Naive B cell (primary cell): ENCODE data around the gene GRIK4. TPM values are rescaled to one million over a fixed set of nuclear protein-coding genes. Genes with fewer than 3 reads are reported as not detected.

Experiments used
- ATAC-seq, 2 donors: fragments of 150-1000 bp; cut with Tn5 transposase; 2 replicates each; pipeline ENCODE4 v1.10.0; 2021; ENCODE audit warnings: low read depth in 2 of 2, mild to moderate bottlenecking in 2 of 2, moderate library complexity in 2 of 2
- DNase-seq: peaks from one replicate; pipeline ENCODE4 v3.0.0; 2022
- H3K27ac Mint-ChIP-seq, 6 donors: one replicate each; pipeline ENCODE4 v1.8.0; 2020 to 2022; ENCODE audit warnings: mild to moderate bottlenecking in 6 of 6, mixed read lengths in 6 of 6, moderate library complexity in 5 of 6, inconsistent platforms in 2 of 6
- H3K27me3 Mint-ChIP-seq, 3 donors: one replicate each; pipeline ENCODE4 v1.8.0; 2021 to 2022; ENCODE audit warnings: mixed read lengths in 3 of 3, mild to moderate bottlenecking in 1 of 3
- H3K36me3 Mint-ChIP-seq, 2 donors: one replicate each; pipeline ENCODE4 v1.8.0; 2020 to 2022; ENCODE audit warnings: mixed read lengths in 2 of 2, inconsistent platforms in 1 of 2, mild to moderate bottlenecking in 1 of 2
- H3K4me1 Mint-ChIP-seq, 3 donors: one replicate each; pipeline ENCODE4 v1.8.0; 2020 to 2022; ENCODE audit warnings: mixed read lengths in 3 of 3, inconsistent platforms in 1 of 3, mild to moderate bottlenecking in 1 of 3, moderate library complexity in 1 of 3
- H3K4me3 Mint-ChIP-seq, 8 donors: one replicate each; pipeline ENCODE4 v1.8.0; 2020 to 2022; ENCODE audit warnings: mild to moderate bottlenecking in 8 of 8, mixed read lengths in 8 of 8, moderate library complexity in 8 of 8, inconsistent platforms in 2 of 8
- H3K9me3 Mint-ChIP-seq, 7 donors: one replicate each; pipeline ENCODE4 v1.8.0; 2020 to 2022; ENCODE audit warnings: mixed read lengths in 7 of 7, mild to moderate bottlenecking in 5 of 7, inconsistent platforms in 2 of 7, moderate library complexity in 1 of 7
- polyA plus RNA-seq, 6 donors: library from polyadenylated mRNA; unstranded; fragments of 300-500 nt; fragmentation: Illumina TruSeq; gene quantifications; one replicate each; pipeline ENCODE4 v1.2.3, GENCODE V29; 2021; ENCODE audit warnings: low read depth in 6 of 6

Gene GRIK4
- polyA plus RNA-seq, 6 donors from 2014 or later = 0.18 TPM; not detected in 5

GRCh38 chr11:120938260-120938659 is 426.7 kb downstream of the GRIK4 start:
- DNase-seq = no peak
- no peak overlapping the region for H3K4me3 Mint-ChIP-seq
- H3K4me1 Mint-ChIP-seq = no peaks in the 10 kb centered on the region
- ATAC-seq = no peak
- no peak overlapping the region for H3K27ac Mint-ChIP-seq
- H3K9me3 Mint-ChIP-seq = peaks cover 0 to 4% (median 0%) of the 10 kb centered on the region in 7 donors
- H3K27me3 Mint-ChIP-seq = peaks cover 24 to 53% (median 51%) of the 10 kb centered on the region in 3 donors
- no peaks in the 10 kb centered on the region for H3K36me3 Mint-ChIP-seq

GRCh38 chr11:120940160-120940848 is 428.8 kb downstream of the GRIK4 start:
- H3K27ac Mint-ChIP-seq = no peak overlapping the region
- ATAC-seq = no peak
- peaks cover 5 to 14% of the 10 kb centered on the region in 2 donors for H3K36me3 Mint-ChIP-seq
- no peaks in the 10 kb centered on the region for H3K4me1 Mint-ChIP-seq
- peaks cover 25 to 49% (median 47%) of the 10 kb centered on the region in 3 donors for H3K27me3 Mint-ChIP-seq
- no peak overlapping the region for H3K4me3 Mint-ChIP-seq
- DNase-seq = no peak
- peaks cover 10 to 19% (median 11%) of the 10 kb centered on the region in 7 donors for H3K9me3 Mint-ChIP-seq

DNA sequence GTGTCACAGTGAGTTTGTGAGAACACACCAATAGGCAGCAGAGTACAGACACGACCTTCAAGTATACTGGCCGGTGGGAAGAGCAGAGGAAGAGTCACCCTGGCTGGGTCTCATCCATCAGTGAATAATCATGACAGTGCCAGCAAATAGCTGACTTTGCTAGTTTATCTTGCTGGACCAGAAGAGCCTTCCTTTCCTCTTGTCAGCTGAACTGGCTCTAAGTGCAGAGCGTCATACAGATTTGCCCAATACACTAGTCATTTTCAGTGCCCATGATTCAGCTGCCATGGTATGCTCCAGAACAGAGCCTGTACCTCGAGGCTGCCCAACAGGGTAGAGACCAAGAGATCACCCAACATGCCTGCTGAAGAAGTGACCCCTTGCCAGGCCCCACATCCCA is 429.5 kb downstream of the GRIK4 start:
- Mint-ChIP-seq H3K36me3 (peaks cover 5 to 17% of the 10 kb centered on the region in 2 donors), H3K4me1 (no peaks in the 10 kb centered on the region), H3K27me3 (peaks cover 20 to 47% (median 43%) of the 10 kb centered on the region in 3 donors), H3K4me3 (no peak overlapping the region), H3K9me3 (peaks cover 10 to 24% (median 14%) of the 10 kb centered on the region in 7 donors), H3K27ac (no peak overlapping the region)
- no peak for ATAC-seq
- no peak for DNase-seq

DNA sequence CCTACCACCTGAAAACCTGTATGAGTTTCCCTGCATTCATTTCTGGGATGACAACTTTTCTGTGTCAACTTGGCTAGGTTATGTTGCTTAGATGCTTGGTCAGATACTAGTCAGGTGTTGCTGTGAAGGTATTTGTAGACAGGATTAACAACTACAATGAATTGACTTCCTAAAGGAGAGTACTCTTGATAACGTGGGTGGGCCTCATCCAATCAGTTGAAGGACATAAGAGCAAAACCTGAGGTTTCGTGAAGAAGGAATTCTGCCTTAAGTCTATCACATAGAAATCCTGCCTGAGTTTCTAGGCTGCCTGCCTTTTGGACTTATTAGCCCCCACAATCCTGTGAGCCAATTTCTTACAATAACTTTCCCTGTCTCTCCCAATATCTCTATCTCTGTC is 431.2 kb downstream of the GRIK4 start:
- H3K36me3 Mint-ChIP-seq = peaks cover 5 to 17% of the 10 kb centered on the region in 2 donors
- H3K27me3 Mint-ChIP-seq = peaks cover 18 to 34% (median 33%) of the 10 kb centered on the region in 3 donors
- DNase-seq = no peak
- no peak overlapping the region for H3K4me3 Mint-ChIP-seq
- peaks cover 10 to 24% (median 14%) of the 10 kb centered on the region in 7 donors for H3K9me3 Mint-ChIP-seq
- no peaks in the 10 kb centered on the region for H3K4me1 Mint-ChIP-seq
- H3K27ac Mint-ChIP-seq = no peak overlapping the region
- ATAC-seq = no peak

GRCh38 chr11:120945042-120945441 is 433.5 kb downstream of the GRIK4 start:
- Mint-ChIP-seq H3K36me3 (peaks cover 5 to 17% of the 10 kb centered on the region in 2 donors), H3K27me3 (peaks cover 27 to 39% (median 28%) of the 10 kb centered on the region in 3 donors), H3K27ac (no peak overlapping the region), H3K9me3 (peaks cover 10 to 24% (median 14%) of the 10 kb centered on the region in 7 donors), H3K4me3 (peak overlapping the region in 1 of 8 donors; percentile 22), H3K4me1 (no peaks in the 10 kb centered on the region)
- DNase-seq (no peak), ATAC-seq (no peak)

GRCh38 chr11:120950880-120951279 is 439.3 kb downstream of the GRIK4 start:
- Mint-ChIP-seq H3K4me1 (peaks cover 7 to 14% (median 9%) of the 10 kb centered on the region in 3 donors), H3K9me3 (peaks cover 0 to under 1% (median 0%) of the 10 kb centered on the region in 7 donors), H3K36me3 (no peaks in the 10 kb centered on the region), H3K27ac (no peak overlapping the region), H3K4me3 (no peak overlapping the region), H3K27me3 (peaks cover 20 to 41% (median 36%) of the 10 kb centered on the region in 3 donors)
- no peak for DNase-seq
- no peak for ATAC-seq

- H3K4me3 Mint-ChIP-seq = peak overlapping the region; percentile 3 to 83 (median 67)
- peaks cover 11 to 24% (median 15%) of the 10 kb centered on the region in 3 donors for H3K4me1 Mint-ChIP-seq
- no peaks in the 10 kb centered on the region for H3K36me3 Mint-ChIP-seq
- peaks cover 20 to 40% (median 32%) of the 10 kb centered on the region in 3 donors for H3K27me3 Mint-ChIP-seq
- H3K27ac Mint-ChIP-seq = peak overlapping the region in 3 of 6 donors; percentile 22 to 85 (median 77)
- ATAC-seq = peak; percentile 66 to 72
- H3K9me3 Mint-ChIP-seq = no peaks in the 10 kb centered on the region
- DNase-seq = peak; percentile 21
Observed at GRCh38 chr11:120952461-120953434, 441.2 kb downstream of the GRIK4 start.

DNA sequence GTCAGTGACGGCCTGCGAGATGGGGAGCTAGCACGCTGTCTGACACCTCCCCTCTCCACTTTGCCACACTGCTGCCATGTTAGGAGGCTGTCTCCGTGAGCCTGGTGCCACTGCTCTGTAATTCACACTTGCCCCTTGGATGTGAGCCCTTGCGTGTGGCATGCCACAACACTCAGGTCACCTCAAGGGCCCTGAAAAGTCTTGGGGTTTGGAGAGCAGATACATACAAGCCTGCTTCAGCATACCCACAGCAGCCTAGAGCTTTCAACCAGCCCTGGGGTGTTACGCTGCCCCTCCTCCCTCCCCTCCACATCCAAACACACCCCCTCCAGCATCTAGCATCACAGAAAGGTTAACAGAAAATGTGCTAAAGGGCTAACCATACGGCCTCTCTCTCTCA is 442.8 kb downstream of the GRIK4 start:
- peaks cover 11 to 24% (median 15%) of the 10 kb centered on the region in 3 donors for H3K4me1 Mint-ChIP-seq

DNA sequence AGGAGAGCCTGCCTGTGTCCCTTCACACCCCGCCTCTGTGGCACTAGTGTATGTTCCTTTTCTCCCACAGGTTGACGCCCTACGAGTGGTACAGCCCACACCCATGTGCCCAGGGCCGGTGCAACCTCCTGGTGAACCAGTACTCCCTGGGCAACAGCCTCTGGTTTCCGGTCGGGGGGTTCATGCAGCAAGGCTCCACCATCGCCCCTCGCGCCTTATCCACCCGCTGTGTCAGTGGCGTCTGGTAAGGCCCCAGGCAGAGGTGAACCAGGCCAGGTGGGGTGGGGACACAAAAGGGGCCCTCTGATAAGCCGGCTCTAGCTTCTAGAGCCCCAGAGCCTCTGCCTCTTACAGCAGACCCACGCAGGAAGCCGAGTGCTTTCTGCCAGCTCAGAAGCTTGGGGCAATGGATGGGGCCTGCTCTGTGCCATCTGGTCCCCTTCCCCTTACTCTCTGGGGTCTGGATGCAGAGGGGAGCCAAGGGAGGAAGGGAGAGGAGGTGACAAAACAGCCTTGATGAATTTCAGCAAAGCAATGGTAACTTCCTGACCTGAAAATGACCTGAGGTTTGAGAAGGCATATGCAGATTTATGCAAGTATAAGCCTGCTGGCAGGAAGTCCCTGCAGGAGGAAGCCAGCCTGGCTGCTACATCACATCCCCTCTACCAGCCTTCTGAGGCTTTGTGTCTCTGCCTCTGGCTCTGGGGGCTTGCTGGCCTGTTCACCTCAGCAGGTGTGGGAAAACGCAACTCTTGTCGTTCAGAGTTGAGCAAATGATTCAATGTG is 445.4 kb downstream of the GRIK4 start:
- no peak for ATAC-seq
- Mint-ChIP-seq H3K27me3 (peaks cover 6 to 8% (median 7%) of the 10 kb centered on the region in 3 donors), H3K4me3 (no peak overlapping the region), H3K27ac (no peak overlapping the region), H3K9me3 (no peaks in the 10 kb centered on the region), H3K36me3 (no peaks in the 10 kb centered on the region), H3K4me1 (peaks cover 11 to 22% (median 15%) of the 10 kb centered on the region in 3 donors)
- DNase-seq = no peak

More for the DNA sequence above, 442.8 kb downstream of the GRIK4 start:
- Mint-ChIP-seq H3K36me3 (no peaks in the 10 kb centered on the region), H3K9me3 (no peaks in the 10 kb centered on the region), H3K4me3 (no peak overlapping the region), H3K27me3 (peaks cover 12 to 24% (median 21%) of the 10 kb centered on the region in 3 donors), H3K27ac (no peak overlapping the region)
- no peak for DNase-seq
- ATAC-seq = no peak

GRCh38 chr11:120958185-120958584 is 446.6 kb downstream of the GRIK4 start:
- no peaks in the 10 kb centered on the region for H3K36me3 Mint-ChIP-seq
- DNase-seq = no peak
- H3K4me3 Mint-ChIP-seq = no peak overlapping the region
- H3K27me3 Mint-ChIP-seq = peaks cover 4 to 11% (median 10%) of the 10 kb centered on the region in 3 donors
- H3K4me1 Mint-ChIP-seq = peaks cover 4 to 11% (median 8%) of the 10 kb centered on the region in 3 donors
- H3K27ac Mint-ChIP-seq = no peak overlapping the region
- ATAC-seq = no peak
- no peaks in the 10 kb centered on the region for H3K9me3 Mint-ChIP-seq

DNA sequence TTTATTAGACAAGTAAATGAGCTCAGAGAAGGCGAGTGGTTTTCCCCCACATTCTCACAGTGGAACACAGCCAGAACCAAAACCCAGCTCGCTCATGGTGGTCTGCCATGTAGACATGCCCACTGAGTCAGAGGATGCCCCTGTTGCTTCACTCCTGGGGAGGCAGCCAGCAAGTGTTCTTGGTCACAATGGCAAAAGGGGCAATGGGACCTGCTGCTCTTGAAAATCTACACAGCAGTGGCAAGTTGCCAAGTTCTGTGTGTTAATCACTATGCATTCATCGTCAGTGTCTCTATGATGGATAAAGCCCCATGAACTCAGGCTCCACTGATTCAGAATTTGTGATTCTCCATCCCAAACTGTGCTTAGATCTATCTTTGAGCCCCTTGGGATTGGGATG is 447.6 kb downstream of the GRIK4 start:
- no peak overlapping the region for H3K4me3 Mint-ChIP-seq
- peaks cover 4 to 11% (median 10%) of the 10 kb centered on the region in 3 donors for H3K27me3 Mint-ChIP-seq
- ATAC-seq (no peak), DNase-seq (no peak)
- no peak overlapping the region for H3K27ac Mint-ChIP-seq
- H3K36me3 Mint-ChIP-seq = no peaks in the 10 kb centered on the region
- no peaks in the 10 kb centered on the region for H3K9me3 Mint-ChIP-seq
- peaks cover 4 to 11% (median 6%) of the 10 kb centered on the region in 3 donors for H3K4me1 Mint-ChIP-seq

DNA sequence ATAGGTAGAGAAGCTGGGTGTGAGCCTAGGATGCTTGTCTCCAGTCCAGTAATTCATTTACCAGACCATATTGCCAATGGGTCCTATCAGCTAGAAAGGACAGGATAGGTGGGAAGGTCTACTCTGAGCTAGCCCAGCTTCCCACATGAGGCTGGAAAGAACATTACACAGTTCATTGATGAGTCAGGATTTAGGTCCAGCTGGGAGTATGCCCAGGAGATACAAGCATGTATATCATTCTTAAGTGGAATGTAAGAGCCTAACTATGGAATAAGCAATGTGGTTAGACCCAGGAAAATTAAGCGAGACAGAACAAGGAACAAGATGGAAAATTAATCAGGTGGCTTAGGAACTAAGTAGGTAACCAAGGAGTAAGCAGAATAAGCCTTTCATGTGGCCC is 453.3 kb downstream of the GRIK4 start:
- Mint-ChIP-seq H3K27ac (no peak overlapping the region), H3K4me3 (no peak overlapping the region), H3K27me3 (peaks cover 28 to 35% (median 34%) of the 10 kb centered on the region in 3 donors), H3K36me3 (no peaks in the 10 kb centered on the region), H3K4me1 (no peaks in the 10 kb centered on the region), H3K9me3 (no peaks in the 10 kb centered on the region)
- DNase-seq = no peak
- no peak for ATAC-seq

- no peak for ATAC-seq
- DNase-seq = no peak
- H3K4me3 Mint-ChIP-seq = no peak overlapping the region
- no peak overlapping the region for H3K27ac Mint-ChIP-seq
- H3K4me1 Mint-ChIP-seq = no peaks in the 10 kb centered on the region
- H3K27me3 Mint-ChIP-seq = peaks cover 42 to 53% (median 42%) of the 10 kb centered on the region in 3 donors
- no peaks in the 10 kb centered on the region for H3K36me3 Mint-ChIP-seq
- H3K9me3 Mint-ChIP-seq = no peaks in the 10 kb centered on the region
Observed at GRCh38 chr11:120966840-120967239, 455.3 kb downstream of the GRIK4 start.
